ENCODE measurements around the gene SFRP4. TPM values are rescaled to one million over a fixed set of nuclear protein-coding genes. Genes with fewer than 3 reads are reported as not detected.

SFRP4 gene
- total RNA-seq, 1 experiment from 2014 or later = not detected

DNA sequence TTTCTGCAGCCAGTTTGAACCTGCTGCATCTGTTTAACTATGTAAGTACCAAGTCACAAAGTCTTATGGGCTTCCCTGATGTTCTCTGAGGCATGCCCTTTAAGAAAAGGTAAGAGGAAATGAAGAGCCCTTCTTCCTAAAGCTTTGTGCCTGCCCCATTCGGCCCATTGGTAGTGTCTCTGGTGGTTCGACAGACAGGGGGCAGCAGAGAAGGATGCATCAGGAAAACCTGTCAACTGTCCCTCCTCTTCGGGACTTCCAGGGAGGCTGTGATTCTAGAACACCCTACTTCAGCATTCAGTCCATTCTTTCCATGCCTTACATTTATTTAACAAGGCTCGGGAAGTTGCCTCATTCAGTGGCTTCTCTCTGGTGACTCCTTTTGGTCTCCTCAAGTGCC, 1.9 kb upstream of the SFRP4 start:
- Histone ChIP-seq H2BK20ac (ENCODE audit: low read depth, low read length, poor library complexity, severe bottlenecking) (no peak overlapping the region), H2BK120ac (ENCODE audit: low read depth, low read length, poor library complexity, severe bottlenecking) (no peak overlapping the region), H3K4me2 (ENCODE audit: insufficient read depth, insufficient read length, low read length) (no peak overlapping the region), H3K18ac (ENCODE audit: insufficient read length, low read depth, low read length) (no peak overlapping the region), H3K14ac (ENCODE audit: insufficient read depth, low read length) (no peak overlapping the region), H3K27me3 (ENCODE audit: insufficient read depth, low read length) (peaks cover 12% of the 10 kb centered on the region; the same call in 1 of the 2 replicates), H3T11ph (ENCODE audit: low read length) (no peak overlapping the region), H4K91ac (ENCODE audit: insufficient read length, low read depth, low read length) (no peak overlapping the region), H4K5ac (ENCODE audit: insufficient read length, low read depth, low read length) (no peak overlapping the region), H3K4me1 (ENCODE audit: insufficient read depth, low read length) (no peaks in the 10 kb centered on the region), H3K79me1 (ENCODE audit: insufficient read depth, low read depth, low read length, poor library complexity, severe bottlenecking) (no peaks in the 10 kb centered on the region), H2AK5ac (ENCODE audit: insufficient read length, low read length) (no peak overlapping the region), H2BK12ac (ENCODE audit: insufficient read length, low read depth, low read length) (no peak overlapping the region), H2BK5ac (ENCODE audit: insufficient read length, low read length) (no peak overlapping the region), H3K79me2 (ENCODE audit: insufficient read depth, low read length) (no peaks in the 10 kb centered on the region), H3K4ac (ENCODE audit: low read depth, low read length) (no peak overlapping the region), H4K20me1 (ENCODE audit: control insufficient read depth, insufficient read depth, insufficient read length) (no peaks in the 10 kb centered on the region), H3K23me2 (ENCODE audit: insufficient read length, low read depth, low read length, poor library complexity, severe bottlenecking) (peaks cover 20% of the 10 kb centered on the region), H3K9me3 (ENCODE audit: control insufficient read depth, low read depth, low read length) (no peaks in the 10 kb centered on the region), H2AFZ (ENCODE audit: low read length) (no peak overlapping the region), H3K56ac (ENCODE audit: insufficient read length, low read depth, low read length) (no peak overlapping the region), H2BK15ac (ENCODE audit: low read depth, low read length) (no peak overlapping the region), H3K23ac (ENCODE audit: insufficient read length, low read depth, low read length) (no peak overlapping the region), H4K8ac (replicated peaks; ENCODE audit: insufficient read length, low read depth, low read length) (no peak overlapping the region), H3K9ac (ENCODE audit: extremely low read depth, insufficient read length, low read length) (no peak overlapping the region), H3K27ac (ENCODE audit: insufficient read length, low read depth, low read length) (no peak overlapping the region)
- Mint-ChIP-seq H3K4me1 (peaks cover 16 to 21% of the 10 kb centered on the region in 2 experiments), H3K4me3 (no peak overlapping the region; a peak in 1 of 5 replicates), H3K27ac (no peak overlapping the region), H3K27me3 (ENCODE audit: low read depth) (peaks cover 78% of the 10 kb centered on the region), H3K36me3 (ENCODE audit: insufficient read depth in 1 of 3, low read depth in 3 of 3) (no peaks in the 10 kb centered on the region), H3K9me3 (no peaks in the 10 kb centered on the region)
- peak; percentile 54 for DNase-seq
- WGBS (ENCODE audit: extremely low coverage, insufficient read length, low lambda C conversion rate) = no CpG with 5 or more reads among the region's 4 CpGs
- TF ChIP-seq, protein P1, sequence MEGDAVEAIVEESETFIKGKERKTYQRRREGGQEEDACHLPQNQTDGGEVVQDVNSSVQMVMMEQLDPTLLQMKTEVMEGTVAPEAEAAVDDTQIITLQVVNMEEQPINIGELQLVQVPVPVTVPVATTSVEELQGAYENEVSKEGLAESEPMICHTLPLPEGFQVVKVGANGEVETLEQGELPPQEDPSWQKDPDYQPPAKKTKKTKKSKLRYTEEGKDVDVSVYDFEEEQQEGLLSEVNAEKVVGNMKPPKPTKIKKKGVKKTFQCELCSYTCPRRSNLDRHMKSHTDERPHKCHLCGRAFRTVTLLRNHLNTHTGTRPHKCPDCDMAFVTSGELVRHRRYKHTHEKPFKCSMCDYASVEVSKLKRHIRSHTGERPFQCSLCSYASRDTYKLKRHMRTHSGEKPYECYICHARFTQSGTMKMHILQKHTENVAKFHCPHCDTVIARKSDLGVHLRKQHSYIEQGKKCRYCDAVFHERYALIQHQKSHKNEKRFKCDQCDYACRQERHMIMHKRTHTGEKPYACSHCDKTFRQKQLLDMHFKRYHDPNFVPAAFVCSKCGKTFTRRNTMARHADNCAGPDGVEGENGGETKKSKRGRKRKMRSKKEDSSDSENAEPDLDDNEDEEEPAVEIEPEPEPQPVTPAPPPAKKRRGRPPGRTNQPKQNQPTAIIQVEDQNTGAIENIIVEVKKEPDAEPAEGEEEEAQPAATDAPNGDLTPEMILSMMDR (conservative IDR thresholded peaks at IDR 0.05) = peak; percentile 61
